Measurements from ENCODE around the gene LAMA3.

Gene LAMA3

DNA sequence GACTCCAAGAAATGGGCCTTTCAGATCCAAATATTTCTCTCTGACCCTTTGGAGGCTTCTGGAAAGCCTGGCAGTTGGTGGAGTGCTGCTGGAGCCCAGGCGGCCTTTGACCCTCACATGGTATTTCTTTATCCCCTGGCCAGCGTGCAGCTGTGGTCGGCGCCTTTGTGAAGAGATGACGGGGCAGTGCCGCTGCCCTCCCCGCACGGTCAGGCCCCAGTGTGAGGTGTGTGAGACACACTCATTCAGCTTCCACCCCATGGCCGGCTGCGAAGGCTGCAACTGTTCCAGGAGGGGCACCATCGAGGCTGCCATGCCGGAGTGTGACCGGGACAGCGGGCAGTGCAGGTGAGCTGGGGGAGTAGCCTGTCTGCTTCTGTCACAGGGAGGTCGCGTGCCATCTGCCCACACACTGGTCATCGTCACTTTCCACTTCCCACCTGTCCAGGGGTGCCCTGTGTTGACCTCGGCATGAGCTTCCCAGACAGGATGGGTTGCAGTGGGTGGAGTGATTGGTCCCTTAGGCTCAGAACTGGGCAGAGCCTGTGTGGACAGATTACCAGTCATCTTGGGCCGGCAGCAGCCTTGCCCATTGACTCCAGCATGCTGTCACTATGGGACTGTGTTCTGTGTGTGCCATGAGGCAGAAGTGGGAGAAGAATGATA is 158.2 kb downstream of the LAMA3 start:
- 94% methylated on average over 16 of the region's 19 CpGs for WGBS
- Histone ChIP-seq H2AK5ac (ENCODE audit: low read length, severe bottlenecking) (no peak overlapping the region), H2BK15ac (ENCODE audit: low read depth, poor library complexity, severe bottlenecking) (no peak overlapping the region), H3K23ac (ENCODE audit: low read length in 2 of 2) (no peak overlapping the region), H3K27me3 (ENCODE audit: control insufficient read depth in 1 of 2, insufficient read depth in 1 of 2, low read length in 2 of 2) (no peaks in the 10 kb centered on the region), H3K9ac (ENCODE audit: low read length) (no peak overlapping the region), H3K4me3 (ENCODE audit: insufficient read depth in 1 of 2, low read depth in 1 of 2, low read length in 2 of 2) (no peak overlapping the region), H3K14ac (ENCODE audit: low read length in 2 of 2) (peak overlapping the region in 1 of 2 experiments; percentile 5), H2AFZ (ENCODE audit: low read depth, low read length) (no peak overlapping the region), H3K18ac (ENCODE audit: low read depth in 1 of 2, low read length in 2 of 2) (no peak overlapping the region), H3K4me2 (ENCODE audit: low read length, poor library complexity, severe bottlenecking) (no peak overlapping the region), H2BK12ac (ENCODE audit: low read length in 2 of 2) (no peak overlapping the region), H4K8ac (ENCODE audit: low read length) (no peak overlapping the region), H3K27ac (ENCODE audit: low read length, poor library complexity, severe bottlenecking) (no peak overlapping the region), H4K91ac (ENCODE audit: low read length) (peak overlapping the region; percentile 52), H2BK120ac (ENCODE audit: low read depth, low read length) (no peak overlapping the region), H3K9me3 (ENCODE audit: control insufficient read depth, low read length) (no peaks in the 10 kb centered on the region), H3K36me3 (ENCODE audit: control insufficient read depth in 1 of 2, insufficient read depth in 2 of 2, low read depth in 1 of 2, low read length in 2 of 2) (peaks cover 24 to 82% of the 10 kb centered on the region in 2 experiments), H3K79me1 (replicated peaks; ENCODE audit: low read length, poor library complexity, severe bottlenecking) (no peaks in the 10 kb centered on the region), H3K4me1 (ENCODE audit: control insufficient read depth, insufficient read depth, low read depth, low read length) (peaks cover 7% of the 10 kb centered on the region), H3K4ac (ENCODE audit: low read depth in 1 of 2, low read length in 2 of 2) (no peak overlapping the region), H2BK5ac (ENCODE audit: low read depth, low read length, poor library complexity, severe bottlenecking) (no peak overlapping the region)
- DNase-seq: no peak

DNA sequence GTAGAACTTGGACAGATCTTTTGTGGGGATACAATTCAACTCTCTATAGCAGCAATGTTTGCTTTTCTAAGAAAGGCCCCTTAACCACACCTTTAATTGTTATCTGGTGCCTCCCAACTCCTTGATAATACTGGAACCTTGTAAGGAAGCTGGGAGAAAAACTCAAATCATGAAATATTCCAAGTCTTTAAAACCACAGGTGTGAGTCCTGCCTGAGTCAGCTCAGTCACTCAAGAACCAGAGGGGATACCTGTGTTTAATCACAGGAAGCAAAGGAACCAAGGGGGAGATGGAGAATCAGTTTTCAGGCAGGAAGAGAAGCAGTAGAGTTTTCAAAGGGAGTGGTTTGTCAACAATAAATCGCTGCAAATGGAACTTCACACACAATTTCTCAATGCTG is 159.9 kb downstream of the LAMA3 start:
- H3K4ac ChIP-seq (ENCODE audit: low read depth in 1 of 2, low read length in 2 of 2): no peak overlapping the region
- no peak overlapping the region for H3K27ac ChIP-seq (ENCODE audit: low read length, poor library complexity, severe bottlenecking)
- H2BK15ac ChIP-seq (ENCODE audit: low read depth, poor library complexity, severe bottlenecking): no peak overlapping the region
- H2AFZ ChIP-seq (ENCODE audit: low read depth, low read length): no peak overlapping the region
- H3K9me3 ChIP-seq (ENCODE audit: control insufficient read depth, low read length): no peaks in the 10 kb centered on the region
- no peaks in the 10 kb centered on the region for H3K27me3 ChIP-seq (ENCODE audit: control insufficient read depth in 1 of 2, insufficient read depth in 1 of 2, low read length in 2 of 2)
- H3K4me2 ChIP-seq (ENCODE audit: low read length, poor library complexity, severe bottlenecking): no peak overlapping the region
- no peak overlapping the region for H4K8ac ChIP-seq (ENCODE audit: low read length)
- no peak overlapping the region for H3K9ac ChIP-seq (ENCODE audit: low read length)
- no peak overlapping the region for H2BK120ac ChIP-seq (ENCODE audit: low read depth, low read length)
- no peak overlapping the region for H3K14ac ChIP-seq (ENCODE audit: low read length in 2 of 2)
- H3K23ac ChIP-seq (ENCODE audit: low read length in 2 of 2): no peak overlapping the region
- no peak overlapping the region for H2BK5ac ChIP-seq (ENCODE audit: low read depth, low read length, poor library complexity, severe bottlenecking)
- no peak for DNase-seq
- H3K4me1 ChIP-seq (ENCODE audit: control insufficient read depth, insufficient read depth, low read depth, low read length): peaks cover 7% of the 10 kb centered on the region
- no peaks in the 10 kb centered on the region for H3K79me1 ChIP-seq (replicated peaks; ENCODE audit: low read length, poor library complexity, severe bottlenecking)
- peaks cover 15 to 72% of the 10 kb centered on the region in 2 experiments for H3K36me3 ChIP-seq (ENCODE audit: control insufficient read depth in 1 of 2, insufficient read depth in 2 of 2, low read depth in 1 of 2, low read length in 2 of 2)
- no peak overlapping the region for H4K91ac ChIP-seq (ENCODE audit: low read length)
- no peak overlapping the region for H3K4me3 ChIP-seq (ENCODE audit: insufficient read depth in 1 of 2, low read depth in 1 of 2, low read length in 2 of 2)
- no peak overlapping the region for H3K18ac ChIP-seq (ENCODE audit: low read depth in 1 of 2, low read length in 2 of 2)
- no peak overlapping the region for H2AK5ac ChIP-seq (ENCODE audit: low read length, severe bottlenecking)
- WGBS: no CpG with 5 or more reads among the region's 1 CpG
- no peak overlapping the region for H2BK12ac ChIP-seq (ENCODE audit: low read length in 2 of 2)

DNA sequence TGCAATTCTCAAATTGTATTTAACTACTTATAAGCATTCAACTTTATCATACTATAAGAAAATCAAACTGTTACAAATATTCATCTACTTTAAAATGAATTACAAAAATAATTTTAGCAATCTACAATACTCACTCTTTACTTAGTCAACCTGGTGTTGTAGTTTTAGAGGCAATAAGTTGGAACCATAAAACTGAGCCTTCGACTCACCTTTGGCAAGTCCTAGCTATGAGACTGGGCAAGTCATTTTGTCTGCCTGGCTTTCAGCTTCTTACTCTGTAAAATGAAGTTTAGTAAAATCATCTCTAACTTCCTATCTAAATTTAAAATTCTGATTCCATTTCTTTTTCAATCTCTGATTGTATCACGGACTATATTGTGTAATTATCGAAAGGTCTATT is 161.0 kb downstream of the LAMA3 start:
- Histone ChIP-seq H3K14ac (ENCODE audit: low read length in 2 of 2) (no peak overlapping the region), H3K27me3 (ENCODE audit: control insufficient read depth in 1 of 2, insufficient read depth in 1 of 2, low read length in 2 of 2) (no peaks in the 10 kb centered on the region), H3K27ac (ENCODE audit: low read length, poor library complexity, severe bottlenecking) (no peak overlapping the region)

DNA sequence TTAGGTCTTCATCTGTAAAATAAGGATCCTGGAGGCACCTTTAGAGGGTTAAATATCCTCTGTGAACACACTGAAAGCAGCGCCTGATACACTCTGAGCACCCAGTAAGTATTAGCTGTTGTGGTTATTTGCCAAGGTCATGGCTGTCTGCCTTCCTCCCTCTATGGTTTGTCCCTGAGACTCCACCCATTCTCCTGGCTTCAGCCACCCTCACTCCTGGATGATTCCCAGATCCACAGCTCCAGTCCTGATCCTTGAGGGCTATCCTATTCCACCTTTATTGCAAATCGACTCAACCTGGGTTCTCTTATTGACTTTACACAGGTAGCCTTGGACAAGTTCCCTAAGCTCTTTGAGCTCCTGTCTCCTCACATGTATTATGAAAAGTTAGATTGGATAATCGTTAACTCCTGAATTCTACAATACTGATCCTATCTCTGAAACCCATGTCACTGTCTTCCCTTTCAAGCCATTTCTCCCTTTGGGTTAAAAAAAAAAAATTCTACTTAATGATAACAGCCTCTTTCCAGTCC is 162.3 kb downstream of the LAMA3 start:
- no peaks in the 10 kb centered on the region for H3K27me3 ChIP-seq (ENCODE audit: control insufficient read depth in 1 of 2, insufficient read depth in 1 of 2, low read length in 2 of 2)
- no peak overlapping the region for H3K23ac ChIP-seq (ENCODE audit: low read length in 2 of 2)

More for the DNA sequence above, 161.0 kb downstream of the LAMA3 start:
- Histone ChIP-seq H2BK12ac (ENCODE audit: low read length in 2 of 2) (no peak overlapping the region), H2AK5ac (ENCODE audit: low read length, severe bottlenecking) (no peak overlapping the region), H3K9ac (ENCODE audit: low read length) (no peak overlapping the region), H3K4me3 (ENCODE audit: insufficient read depth in 1 of 2, low read depth in 1 of 2, low read length in 2 of 2) (no peak overlapping the region), H4K91ac (ENCODE audit: low read length) (no peak overlapping the region), H4K8ac (ENCODE audit: low read length) (no peak overlapping the region), H3K4ac (ENCODE audit: low read depth in 1 of 2, low read length in 2 of 2) (no peak overlapping the region), H3K4me1 (ENCODE audit: control insufficient read depth, insufficient read depth, low read depth, low read length) (peaks cover 2% of the 10 kb centered on the region), H3K18ac (ENCODE audit: low read depth in 1 of 2, low read length in 2 of 2) (no peak overlapping the region), H3K23ac (ENCODE audit: low read length in 2 of 2) (no peak overlapping the region), H2BK5ac (ENCODE audit: low read depth, low read length, poor library complexity, severe bottlenecking) (no peak overlapping the region), H3K4me2 (ENCODE audit: low read length, poor library complexity, severe bottlenecking) (no peak overlapping the region), H3K79me1 (replicated peaks; ENCODE audit: low read length, poor library complexity, severe bottlenecking) (no peaks in the 10 kb centered on the region), H2BK15ac (ENCODE audit: low read depth, poor library complexity, severe bottlenecking) (no peak overlapping the region), H3K36me3 (ENCODE audit: control insufficient read depth in 1 of 2, insufficient read depth in 2 of 2, low read depth in 1 of 2, low read length in 2 of 2) (peaks cover 15 to 64% of the 10 kb centered on the region in 2 experiments), H2AFZ (ENCODE audit: low read depth, low read length) (no peak overlapping the region), H3K9me3 (ENCODE audit: control insufficient read depth, low read length) (no peaks in the 10 kb centered on the region), H2BK120ac (ENCODE audit: low read depth, low read length) (no peak overlapping the region)
- no peak for DNase-seq
- 100% methylated on average over 1 of the region's 3 CpGs for WGBS

More for the DNA sequence above, 162.3 kb downstream of the LAMA3 start:
- no peak for DNase-seq
- no peak overlapping the region for H3K14ac ChIP-seq (ENCODE audit: low read length in 2 of 2)
- no peak overlapping the region for H3K4me3 ChIP-seq (ENCODE audit: insufficient read depth in 1 of 2, low read depth in 1 of 2, low read length in 2 of 2)
- no peak overlapping the region for H3K9ac ChIP-seq (ENCODE audit: low read length)
- no peak overlapping the region for H2BK5ac ChIP-seq (ENCODE audit: low read depth, low read length, poor library complexity, severe bottlenecking)
- WGBS: 96% methylated on average over 3 of the region's 3 CpGs
- H4K8ac ChIP-seq (ENCODE audit: low read length): no peak overlapping the region
- H2AK5ac ChIP-seq (ENCODE audit: low read length, severe bottlenecking): no peak overlapping the region
- no peak overlapping the region for H3K4ac ChIP-seq (ENCODE audit: low read depth in 1 of 2, low read length in 2 of 2)
- H3K9me3 ChIP-seq (ENCODE audit: control insufficient read depth, low read length): no peaks in the 10 kb centered on the region
- H3K4me2 ChIP-seq (ENCODE audit: low read length, poor library complexity, severe bottlenecking): no peak overlapping the region
- H3K4me1 ChIP-seq (ENCODE audit: control insufficient read depth, insufficient read depth, low read depth, low read length): peaks cover 3% of the 10 kb centered on the region
- no peak overlapping the region for H2AFZ ChIP-seq (ENCODE audit: low read depth, low read length)
- H2BK12ac ChIP-seq (ENCODE audit: low read length in 2 of 2): no peak overlapping the region
- no peaks in the 10 kb centered on the region for H3K79me1 ChIP-seq (replicated peaks; ENCODE audit: low read length, poor library complexity, severe bottlenecking)
- H2BK120ac ChIP-seq (ENCODE audit: low read depth, low read length): no peak overlapping the region
- no peak overlapping the region for H2BK15ac ChIP-seq (ENCODE audit: low read depth, poor library complexity, severe bottlenecking)
- H3K36me3 ChIP-seq (ENCODE audit: control insufficient read depth in 1 of 2, insufficient read depth in 2 of 2, low read depth in 1 of 2, low read length in 2 of 2): peaks cover 9 to 58% of the 10 kb centered on the region in 2 experiments
- H3K27ac ChIP-seq (ENCODE audit: low read length, poor library complexity, severe bottlenecking): no peak overlapping the region
- no peak overlapping the region for H3K18ac ChIP-seq (ENCODE audit: low read depth in 1 of 2, low read length in 2 of 2)
- no peak overlapping the region for H4K91ac ChIP-seq (ENCODE audit: low read length)
